NCI-H345 treated with DMSO at 0.1 percent for 48 hours (cell line): ENCODE data around the gene CHMP2B.
"Not testable (repeated sequence)": the region's sequence is repeated elsewhere in the genome, so short reads cannot be mapped to it uniquely, and the experiment has no call there.

Source experiments
- DNase-seq: peaks from one replicate; lab custom pipeline; 2025; ENCODE audit not compliant: unreplicated experiment; lab: John Stamatoyannopoulos, UW

The CHMP2B gene

DNA sequence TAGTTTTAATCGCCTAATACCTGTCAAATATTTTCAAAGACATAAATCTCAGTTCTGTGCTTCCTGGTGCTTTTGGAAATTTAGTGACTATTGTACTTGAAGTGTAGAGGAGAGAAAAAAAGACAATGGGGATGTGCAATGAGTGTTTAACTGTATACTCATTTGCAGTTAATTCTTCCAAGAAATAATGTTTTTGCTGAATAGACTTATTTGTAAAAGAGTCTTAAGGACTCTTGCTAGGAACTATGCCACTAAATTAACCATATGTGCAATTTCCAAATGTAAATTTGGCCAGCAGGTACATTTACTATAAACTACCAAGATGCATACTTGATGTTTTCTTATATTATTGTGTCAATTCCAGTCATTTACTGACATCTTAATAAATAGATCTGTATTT lies 2.0 kb downstream of the CHMP2B start:
- no peak for DNase-seq

DNA sequence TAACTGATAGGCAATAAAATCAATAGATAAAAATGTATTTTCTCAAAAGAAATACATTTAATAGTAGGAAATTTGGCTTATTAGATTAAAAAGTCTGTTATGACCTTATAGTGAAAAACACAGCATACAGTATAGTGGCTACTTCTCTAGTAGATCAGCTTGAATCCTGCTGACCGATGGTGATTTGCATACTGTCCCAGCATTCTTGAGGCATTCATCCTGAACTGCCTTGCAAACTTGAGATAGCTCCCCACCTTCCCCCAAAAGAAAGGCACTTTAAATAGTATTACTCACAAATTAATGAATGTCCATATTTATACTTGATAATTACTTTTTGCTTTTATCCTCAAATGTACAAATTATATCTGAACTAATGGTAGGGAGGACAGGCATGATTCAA lies 6.7 kb downstream of the CHMP2B start:
- DNase-seq = no peak

DNA sequence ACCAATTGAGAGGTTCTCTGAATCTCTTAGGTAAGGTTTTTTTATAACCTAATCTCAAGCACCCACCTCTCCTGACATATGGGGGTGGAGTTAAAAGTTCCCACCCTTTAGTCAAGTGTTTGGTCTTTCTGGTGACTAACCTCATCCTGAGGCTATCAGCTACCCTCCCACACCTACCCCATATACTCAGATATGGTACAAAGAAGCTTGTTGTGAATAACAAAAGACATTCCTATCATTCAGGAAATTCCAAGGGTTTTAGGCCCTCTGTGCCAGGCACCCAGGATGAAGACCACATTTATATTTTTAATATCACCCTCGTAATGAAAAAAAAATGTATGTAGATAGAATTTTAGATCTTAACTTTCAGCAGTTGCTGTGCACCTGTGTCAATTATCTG lies 9.0 kb downstream of the CHMP2B start:
- DNase-seq = no peak

DNA sequence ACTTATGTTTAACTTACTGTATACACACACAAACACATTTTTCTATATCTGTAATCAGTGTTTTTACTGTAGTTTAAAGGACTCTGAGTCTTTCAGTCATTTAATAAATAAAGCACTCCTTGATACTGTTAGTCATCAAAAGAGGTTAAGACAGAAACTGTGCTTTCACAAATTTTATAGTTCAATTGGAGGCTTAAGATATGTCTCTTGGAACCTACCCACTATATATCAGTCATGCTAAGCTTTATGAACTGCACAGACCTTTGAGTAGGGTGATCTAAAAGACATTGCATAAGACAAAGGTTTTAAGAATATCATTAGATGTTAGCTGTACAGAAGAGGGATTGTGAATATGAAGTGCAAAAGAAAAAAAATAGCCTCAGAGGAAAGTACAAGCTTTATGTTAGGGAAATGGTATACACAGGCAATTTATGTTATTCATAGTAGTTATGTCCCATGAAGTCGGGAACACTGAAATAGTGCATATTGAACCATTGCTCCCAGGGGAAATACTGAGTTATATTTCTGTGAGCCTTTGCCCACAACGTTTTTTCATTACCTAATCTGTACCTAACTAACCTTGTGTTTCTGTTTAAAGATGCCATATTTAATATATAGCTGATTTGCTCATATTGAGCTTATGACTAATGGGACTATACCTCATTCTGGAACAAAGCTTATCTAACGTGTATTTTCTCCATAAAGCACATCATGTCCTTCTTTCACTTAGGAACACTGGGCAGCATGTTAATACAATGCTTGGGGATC lies 19.7 kb downstream of the CHMP2B start:
- DNase-seq = no peak

DNA sequence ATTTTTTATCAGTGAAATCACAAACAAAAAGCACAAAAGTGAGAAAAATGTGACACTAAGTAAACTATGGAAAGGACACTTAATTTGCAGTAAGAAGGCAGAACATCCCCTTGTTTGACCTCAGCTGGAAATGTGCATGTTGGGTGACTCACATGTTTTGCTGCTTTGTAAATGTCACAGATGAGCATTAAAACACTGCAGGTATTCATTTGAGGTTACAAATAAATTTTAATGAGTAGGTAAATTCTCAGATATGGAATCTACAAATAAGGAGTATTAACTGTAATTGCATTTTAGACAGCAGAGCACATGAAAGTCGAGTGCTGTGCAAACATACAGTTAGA lies 20.3 kb downstream of the CHMP2B start:
- no peak for DNase-seq

DNA sequence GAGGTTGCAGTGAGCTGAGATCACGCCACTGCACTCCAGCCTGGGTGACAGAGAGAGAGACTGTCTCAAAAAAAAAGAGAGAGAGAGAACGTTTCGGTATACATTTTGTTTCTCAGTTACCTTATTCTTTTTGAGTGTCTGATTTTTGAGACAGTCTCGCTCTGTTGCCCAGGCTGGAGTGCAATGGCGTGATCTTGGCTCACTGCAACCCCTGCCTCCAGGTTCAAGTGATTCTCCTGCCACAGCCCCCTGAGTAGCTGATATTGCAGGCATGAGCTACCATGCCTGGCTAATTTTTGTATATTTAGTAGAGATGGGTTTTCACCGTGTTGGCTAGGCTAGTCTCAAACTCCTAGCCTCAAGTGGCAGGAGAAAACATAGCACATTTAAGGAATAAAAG lies 21.1 kb downstream of the CHMP2B start:
- DNase-seq = not testable (repeated sequence)

DNA sequence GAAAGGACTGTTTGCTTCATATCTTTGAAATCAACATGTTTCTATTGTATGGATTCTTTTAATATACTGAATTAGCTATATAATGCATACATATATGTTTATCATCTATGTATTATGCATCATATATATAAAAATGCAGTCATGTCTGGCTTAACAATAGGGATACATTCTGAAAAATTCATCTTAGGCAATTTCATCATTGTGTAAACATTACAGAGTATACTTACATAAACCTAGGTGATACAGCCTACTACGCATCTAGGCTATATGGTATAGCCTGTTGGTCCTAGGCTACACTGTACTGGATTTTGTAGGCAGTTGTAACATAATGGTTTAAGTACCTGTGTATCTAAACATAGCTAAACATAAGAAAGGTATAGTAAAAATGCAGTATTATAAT lies 21.7 kb downstream of the CHMP2B start:
- DNase-seq = no peak

DNA sequence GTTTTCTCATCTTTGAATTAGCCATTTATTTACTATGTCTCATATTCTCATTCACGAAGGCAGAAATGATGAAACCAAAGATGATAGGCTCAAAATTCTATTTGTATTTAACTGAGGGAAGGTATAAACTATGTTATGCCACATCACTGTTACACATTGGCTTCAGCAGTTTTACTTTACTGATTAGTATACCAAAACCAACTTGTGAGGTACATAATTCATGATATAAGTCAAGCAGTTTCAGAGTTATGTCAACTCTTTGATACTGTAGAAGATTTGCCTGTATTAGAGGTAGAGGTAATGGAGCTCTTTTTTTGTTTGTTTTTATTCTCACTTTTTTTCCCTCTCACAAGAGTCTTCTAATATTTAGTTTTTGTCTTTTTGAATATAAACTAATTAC lies 22.9 kb downstream of the CHMP2B start:
- DNase-seq = no peak

DNA sequence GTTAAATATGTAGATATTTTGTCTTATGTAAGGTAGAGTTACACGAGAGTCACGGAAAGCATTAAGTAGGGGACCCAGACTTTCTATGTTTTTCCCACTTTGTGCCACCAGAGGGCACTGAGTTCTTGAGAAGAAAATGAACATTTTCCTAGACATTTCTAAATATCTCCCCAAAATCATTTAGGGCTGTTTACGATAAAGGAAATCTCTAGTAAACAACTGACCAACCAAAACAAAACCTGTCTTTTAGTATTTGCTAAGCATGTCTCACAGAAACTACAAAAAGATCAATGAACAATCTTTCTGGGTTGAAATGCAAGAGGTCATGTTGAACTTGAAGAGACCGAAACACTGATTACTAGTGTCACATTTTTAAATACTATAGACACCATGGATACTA lies 33.2 kb downstream of the CHMP2B start:
- peak; percentile 32 for DNase-seq

DNA sequence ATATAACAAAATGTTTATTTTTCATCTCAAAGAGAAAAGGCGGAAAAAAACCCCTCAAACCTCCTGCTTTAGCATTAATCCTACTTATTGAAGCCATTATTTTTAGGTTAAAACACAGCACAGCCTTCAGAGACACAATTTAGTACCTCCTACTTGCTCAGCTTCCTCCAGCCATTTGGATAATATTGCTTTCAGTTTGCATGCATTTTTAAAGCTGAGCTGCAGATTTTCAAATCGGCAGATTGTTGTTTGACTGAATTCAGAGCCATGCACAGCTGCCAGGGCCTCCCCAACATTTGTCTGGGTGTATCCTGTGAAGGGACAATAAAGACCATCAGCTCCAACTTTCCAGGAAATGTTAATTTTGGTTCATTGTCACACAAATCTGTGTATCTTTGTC lies 34.8 kb downstream of the CHMP2B start:
- no peak for DNase-seq

DNA sequence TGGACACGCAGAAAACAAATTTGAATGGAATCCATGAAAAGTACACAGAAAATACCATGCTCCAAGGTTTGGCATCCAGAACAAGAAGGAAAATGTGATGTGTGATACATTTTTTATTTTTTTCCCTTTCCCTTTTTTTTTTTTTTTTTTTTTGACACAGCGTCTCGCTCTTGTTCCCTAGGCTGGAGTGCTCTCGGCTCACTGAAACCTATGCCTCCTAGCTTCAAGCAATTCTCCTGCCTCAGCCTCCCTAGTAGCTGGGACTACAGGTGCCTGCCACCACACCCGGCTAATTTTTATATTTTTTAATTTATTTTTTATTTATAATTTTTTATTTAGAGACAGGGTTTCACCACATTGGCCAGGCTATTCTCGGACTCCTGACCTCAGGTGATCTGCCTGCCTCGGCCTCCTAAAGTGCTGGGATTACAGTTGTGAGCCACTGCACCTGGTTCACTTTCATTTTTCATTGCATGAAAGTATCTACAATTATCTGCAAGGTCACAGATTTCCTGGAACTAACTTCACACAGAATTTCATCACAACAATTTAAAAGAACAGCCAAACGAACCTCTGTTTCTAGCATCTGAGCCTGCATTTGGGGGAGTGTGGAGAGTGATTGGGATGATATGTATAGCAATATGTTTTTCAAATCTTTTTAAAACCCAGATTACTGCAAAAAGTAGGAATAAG lies 41.0 kb downstream of the CHMP2B start:
- no peak for DNase-seq

DNA sequence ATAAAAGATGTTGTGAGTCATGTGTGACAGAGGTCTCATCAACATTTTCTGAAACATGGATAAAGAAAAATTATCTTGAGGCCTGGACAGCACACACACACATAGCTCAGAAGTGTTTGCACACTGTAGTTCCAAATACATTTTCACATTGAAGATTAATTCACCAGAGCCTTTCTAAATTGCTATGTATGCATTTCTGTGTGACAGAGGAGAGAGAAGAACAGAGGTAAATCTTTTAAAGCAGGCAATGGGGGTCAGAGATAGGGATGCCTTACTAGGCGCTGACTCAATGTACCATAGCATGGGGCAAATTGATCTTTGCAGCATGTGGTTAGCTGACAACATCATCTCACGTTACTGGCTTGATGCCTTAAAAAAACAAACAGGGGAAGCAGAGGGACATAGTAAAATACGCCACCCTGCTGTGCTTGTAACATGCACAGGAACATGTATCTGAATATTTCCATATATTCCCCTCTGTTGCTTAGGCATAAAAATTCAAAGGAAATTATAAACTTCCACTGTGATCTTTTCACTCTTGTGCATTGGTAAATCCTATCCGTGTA lies 41.6 kb downstream of the CHMP2B start:
- DNase-seq = no peak

DNA sequence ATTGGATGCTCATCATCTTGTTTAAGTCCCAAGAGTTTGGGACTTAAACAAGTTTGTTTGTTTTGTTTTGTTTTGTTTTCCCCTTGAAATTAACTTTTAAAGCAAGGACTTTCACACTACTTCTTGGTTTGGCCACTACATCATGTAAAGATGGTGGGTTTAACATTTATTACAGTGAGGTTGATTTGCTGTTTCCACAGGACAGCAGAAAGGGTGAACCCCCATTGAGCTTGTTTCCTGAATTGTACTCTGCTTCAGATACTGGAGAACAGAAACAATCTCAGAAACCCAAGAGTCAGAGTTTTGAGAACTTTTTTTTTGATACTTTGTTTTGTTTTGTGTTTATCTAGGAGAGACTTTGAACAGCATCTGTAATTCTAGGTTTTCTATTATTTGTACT lies 42.6 kb downstream of the CHMP2B start:
- DNase-seq = no peak

DNA sequence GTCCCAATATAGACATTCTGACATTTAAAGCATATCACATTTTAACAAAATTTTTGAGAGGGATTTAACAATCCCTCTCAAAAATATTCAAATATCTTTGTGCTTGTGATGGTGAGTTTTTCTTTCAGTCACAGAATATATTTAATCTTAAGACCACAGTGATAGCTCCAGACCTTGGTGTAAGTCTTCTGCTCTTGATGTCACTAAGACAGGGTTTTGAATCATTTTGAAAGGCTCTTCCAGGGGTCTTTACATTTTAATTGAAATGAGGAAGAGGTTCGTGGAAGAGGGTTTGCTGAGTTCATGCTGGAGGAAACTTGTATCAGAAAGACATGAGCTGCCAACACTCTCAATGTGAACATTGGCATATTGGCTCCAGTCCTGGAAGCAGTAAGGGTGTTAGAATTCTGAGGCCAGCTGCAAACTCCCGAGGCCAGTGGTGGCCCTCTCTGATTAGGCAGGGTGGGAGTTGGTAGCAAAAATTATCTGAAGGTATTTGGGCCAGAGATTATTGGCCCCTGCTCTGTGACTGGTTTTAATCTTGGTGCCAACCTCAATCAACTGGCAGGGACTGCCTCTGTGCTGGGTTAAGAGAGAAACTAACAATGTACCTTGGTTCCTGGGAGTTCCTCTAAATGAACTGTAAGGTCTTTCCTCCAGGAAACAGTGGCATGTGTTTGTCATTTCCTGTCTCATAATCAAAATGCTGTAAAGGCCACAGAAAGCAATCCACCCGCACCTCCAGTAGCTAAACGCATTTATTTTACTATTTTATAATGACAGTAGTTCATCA lies 44.0 kb downstream of the CHMP2B start:
- DNase-seq = no peak

DNA sequence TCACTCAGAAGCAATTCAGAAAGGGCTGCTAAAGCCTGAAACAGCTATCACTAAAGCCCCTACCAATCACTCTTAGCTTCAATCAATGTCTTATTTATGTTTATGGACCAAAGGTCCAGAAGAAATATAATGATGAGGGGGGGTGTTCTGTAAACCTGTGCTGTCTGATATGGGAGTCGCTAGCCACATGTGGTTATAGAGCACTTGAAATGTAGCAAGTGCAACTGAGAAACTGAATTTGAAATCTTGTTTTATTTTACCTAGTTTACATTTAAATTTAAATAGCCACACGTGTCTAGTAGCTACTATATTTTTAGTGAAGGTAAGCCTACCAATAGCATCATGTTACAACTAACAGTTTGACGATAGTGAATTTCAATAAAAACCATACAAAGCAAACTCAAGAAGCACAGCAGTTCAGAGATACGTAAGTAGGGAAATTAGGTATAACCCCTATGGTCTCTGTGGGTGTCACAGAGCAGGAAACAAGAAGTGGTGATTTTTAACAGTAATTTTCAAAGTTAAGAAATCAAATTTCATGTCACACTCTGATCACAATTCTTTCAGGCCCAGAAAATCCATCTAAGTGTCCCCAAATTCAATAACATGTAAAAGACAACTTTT lies 45.7 kb downstream of the CHMP2B start:
- DNase-seq = no peak

DNA sequence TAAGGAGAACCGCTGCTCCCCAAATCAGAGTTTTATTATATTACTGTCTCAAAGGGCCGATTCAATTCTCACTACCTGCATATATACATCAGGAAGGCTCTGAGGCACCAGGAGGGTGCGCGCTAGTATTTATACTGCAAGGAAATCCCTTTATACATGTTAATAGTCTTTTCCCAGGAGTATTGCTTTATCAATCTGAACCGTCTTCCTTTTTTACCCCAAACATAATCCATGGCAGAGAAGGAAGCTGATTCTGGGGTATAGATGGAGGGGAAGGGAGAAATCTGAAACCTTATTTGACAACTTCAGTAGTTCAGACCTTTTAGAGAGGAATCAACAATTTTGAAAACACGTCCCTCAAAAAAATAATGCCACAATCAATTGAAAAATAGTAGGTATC lies 49.4 kb downstream of the CHMP2B start, which contains the start of gene POU1F1:
Gene POU1F1, minus strand, starts transcription at position 101 of the 400 bp plus-strand sequence. CDS start 122 bp downstream, outside the sequence.
- no peak for DNase-seq

DNA sequence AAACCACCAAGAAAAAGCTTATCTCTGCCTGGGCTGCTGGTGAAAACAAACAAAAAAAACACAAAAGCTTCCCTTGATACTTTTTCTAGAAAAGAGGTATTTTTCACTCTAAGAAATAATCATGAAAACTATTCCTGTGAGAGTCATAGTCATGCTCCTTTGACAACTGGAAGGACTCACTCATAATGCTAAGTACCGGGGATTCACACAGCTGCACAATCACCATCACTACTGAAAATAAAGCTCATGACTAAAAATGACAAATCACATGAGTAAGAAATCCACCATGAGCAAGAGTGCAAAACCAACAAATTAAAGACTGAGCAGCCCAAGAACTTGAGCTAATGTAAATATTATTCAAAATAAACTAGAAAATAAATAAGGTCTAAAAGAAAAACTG lies 59.9 kb downstream of the CHMP2B start:
- no peak for DNase-seq

DNA sequence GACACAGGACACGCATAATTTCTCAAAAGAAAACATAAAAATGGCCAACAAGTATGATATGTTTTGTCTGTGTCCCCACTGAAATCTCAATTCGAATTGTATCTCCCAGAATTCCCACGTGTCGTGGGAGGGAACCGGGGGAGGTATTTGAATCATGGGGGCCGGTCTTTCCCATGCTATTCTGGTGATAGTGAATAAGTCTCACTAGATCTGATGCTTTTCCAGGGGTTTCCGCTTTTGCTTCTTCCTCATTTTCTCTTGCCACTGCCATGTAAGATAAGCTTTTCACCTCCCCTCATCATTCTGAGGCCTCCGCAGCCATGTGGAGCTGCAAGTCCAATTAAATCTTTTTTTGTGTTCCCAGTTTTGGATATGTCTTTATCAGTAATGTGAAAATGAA lies 61.3 kb downstream of the CHMP2B start:
- DNase-seq = no peak

DNA sequence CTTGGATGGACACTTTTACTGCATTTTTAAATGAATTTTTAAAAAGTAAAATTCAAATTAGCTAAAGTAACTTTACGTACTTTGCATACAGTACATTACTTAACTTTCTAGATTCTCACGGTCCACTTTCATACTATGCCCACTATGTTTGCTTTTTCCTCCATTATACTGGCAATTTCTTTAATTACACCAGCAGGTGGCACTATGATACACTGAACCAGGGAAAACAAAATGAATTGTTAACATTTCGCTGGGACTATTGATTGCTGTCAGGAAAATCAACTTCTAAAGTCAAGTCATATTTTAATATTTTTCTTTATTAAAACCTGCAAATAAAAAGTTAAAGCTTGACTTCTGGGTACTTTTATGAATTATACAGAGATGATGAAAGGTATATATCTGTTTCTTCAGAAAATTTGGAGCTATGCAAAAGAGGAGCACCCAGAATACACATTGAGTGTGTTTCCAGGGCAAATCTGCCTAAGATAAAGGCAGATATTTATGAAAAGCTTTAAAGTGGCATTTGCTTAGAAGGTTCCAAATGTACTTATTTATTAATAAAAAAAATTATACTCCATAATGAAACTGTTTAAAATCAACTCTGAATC lies 71.1 kb downstream of the CHMP2B start:
- DNase-seq = peak; percentile 29

DNA sequence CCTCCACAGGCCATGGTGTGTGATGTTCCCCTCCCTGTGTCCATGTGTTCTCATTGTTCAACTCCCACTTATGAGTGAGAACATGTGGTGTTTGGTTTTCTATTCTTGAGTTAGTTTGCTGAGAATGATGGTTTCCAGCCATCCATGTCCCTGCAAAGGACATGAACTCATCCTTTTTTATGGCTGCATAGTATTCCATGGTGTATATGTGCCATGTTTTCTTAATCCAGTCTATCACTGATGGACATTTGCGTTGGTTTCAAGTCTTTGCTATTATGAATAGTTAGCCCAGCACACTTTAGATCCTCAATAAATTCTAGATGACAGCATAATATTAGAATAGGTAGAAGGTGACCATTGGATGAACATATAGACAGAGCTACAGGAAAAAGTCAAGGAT lies 77.9 kb downstream of the CHMP2B start:
- not testable (repeated sequence) for DNase-seq
